ENCODE data around the gene TFPT. TPM values are rescaled to one million over a fixed set of nuclear protein-coding genes. Genes with fewer than 3 reads are reported as not detected.

TFPT gene
- total RNA-seq, 1 experiment from 2014 or later: 45.4 TPM

GRCh38 chr19:54062643-54063042 is 52.8 kb downstream of the TFPT start:
- Histone ChIP-seq H3K27ac (ENCODE audit: low read length) (no peak overlapping the region), H3K27me3 (ENCODE audit: control insufficient read depth, insufficient read depth, low read length) (no peaks in the 10 kb centered on the region), H3K4me3 (ENCODE audit: low read depth in 2 of 2, low read length in 2 of 2) (no peak overlapping the region), H3K9me3 (ENCODE audit: control insufficient read depth, insufficient read depth, low read depth, low read length) (no peaks in the 10 kb centered on the region), H3K4me1 (ENCODE audit: control insufficient read depth, insufficient read depth, low read length) (no peaks in the 10 kb centered on the region), H3K36me3 (ENCODE audit: control insufficient read depth, insufficient read depth, low read length) (no peaks in the 10 kb centered on the region)
- intact Hi-C loops (cut with micrococcal nuclease; ENCODE audit: unreplicated experiment): no loop called here
- ATAC-seq (0 out of 2 replicates have a peak, but pooled peaks have one; percentile 17), DNase-seq (ENCODE audit: low read depth, low spot score) (no peak)
- TF ChIP-seq SIN3A (IDR thresholded peaks at IDR 0.05; ENCODE audit: borderline replicate concordance, insufficient read depth, low read depth, low read length): no peak
- TF ChIP-seq POLR2AphosphoS5 (IDR thresholded peaks at IDR 0.05; ENCODE audit: low read depth, low read length): no peak
- no peak for TF ChIP-seq TCF7L2 (IDR thresholded peaks at IDR 0.05; ENCODE audit: low read depth, low read length)
- no peak for TF ChIP-seq REST (IDR thresholded peaks at IDR 0.05; ENCODE audit: insufficient read depth in 1 of 2, low read depth in 2 of 2, low read length in 1 of 2)
- TF ChIP-seq CTCF (IDR thresholded peaks at IDR 0.05): no peak
- POLR2A ChIA-PET: interaction anchor here (0.5 kb wide), 1 partner anchor 41 kb away, joined by 4 read pairs; no protein-coding TSS in a partner anchor
- CTCF ChIA-PET: interaction anchor here (0.6 kb wide), 1 partner anchor 209 kb away, joined by 3 read pairs; no protein-coding TSS in a partner anchor
- no TSS peak for BruUV-seq (replicated peaks)
- in situ Hi-C loops (cut with HindIII; ENCODE audit: low pct_unique_long_range_greater_than_20kb, low sequenced_read_pairs): no loop called here

Other genes with a start within 250 kb of the TFPT start
- gene MYADM, start 247.8 kb downstream of the TFPT start, total RNA-seq (2021; ENCODE audit: unreplicated experiment): 469 TPM
- gene PRKCG, start 233.5 kb downstream of the TFPT start, total RNA-seq (2021; ENCODE audit: unreplicated experiment): 2.5 TPM
- gene CACNG7, start 206.4 kb downstream of the TFPT start, total RNA-seq (2021; ENCODE audit: unreplicated experiment): 7.7 TPM
- gene CACNG8, start 152.7 kb downstream of the TFPT start, total RNA-seq (2021; ENCODE audit: unreplicated experiment): 17.7 TPM
- gene CACNG6, start 124.0 kb downstream of the TFPT start, total RNA-seq (2021; ENCODE audit: unreplicated experiment): 14.6 TPM
- 1.5 TPM for gene VSTM1, start 51.8 kb downstream of the TFPT start, total RNA-seq (2021; ENCODE audit: unreplicated experiment)
- not detected for gene TARM1, start 34.3 kb downstream of the TFPT start, total RNA-seq (2021; ENCODE audit: unreplicated experiment)
- gene OSCAR, start 14.9 kb downstream of the TFPT start, total RNA-seq (2021; ENCODE audit: unreplicated experiment): 6.8 TPM
- 211 TPM for gene NDUFA3, start 12.8 kb downstream of the TFPT start, total RNA-seq (2021; ENCODE audit: unreplicated experiment)
- gene PRPF31, start 97 bp upstream of the TFPT start, total RNA-seq (2021; ENCODE audit: unreplicated experiment): 117 TPM
- gene CNOT3, start 22.1 kb upstream of the TFPT start, total RNA-seq (2021; ENCODE audit: unreplicated experiment): 111 TPM
- gene LENG1, start 44.1 kb upstream of the TFPT start, total RNA-seq (2021; ENCODE audit: unreplicated experiment): 11.2 TPM
- gene TMC4, start 57.5 kb upstream of the TFPT start, total RNA-seq (2021; ENCODE audit: unreplicated experiment): 5.1 TPM
- gene MBOAT7, start 73.9 kb upstream of the TFPT start, total RNA-seq (2021; ENCODE audit: unreplicated experiment): 264 TPM
- 194 TPM for gene TSEN34, start 75.7 kb upstream of the TFPT start, total RNA-seq (2021; ENCODE audit: unreplicated experiment)
- gene RPS9, start 85.2 kb upstream of the TFPT start, total RNA-seq (2021; ENCODE audit: unreplicated experiment): 823 TPM
- gene LILRB3, start 107.3 kb upstream of the TFPT start, total RNA-seq (2021; ENCODE audit: unreplicated experiment): 0.18 TPM
- gene LILRA6, start 127.1 kb upstream of the TFPT start, total RNA-seq (2021; ENCODE audit: unreplicated experiment): 0.08 TPM
- 0.05 TPM for gene LILRB5, start 141.6 kb upstream of the TFPT start, total RNA-seq (2021; ENCODE audit: unreplicated experiment)
- not detected for gene LILRB2, start 165.5 kb upstream of the TFPT start, total RNA-seq (2021; ENCODE audit: unreplicated experiment)
- not detected for gene LILRA5, start 197.5 kb upstream of the TFPT start, total RNA-seq (2021; ENCODE audit: unreplicated experiment)
- not detected for gene LILRA4, start 223.5 kb upstream of the TFPT start, total RNA-seq (2021; ENCODE audit: unreplicated experiment)
- 0.05 TPM for gene LAIR1, start 249.3 kb upstream of the TFPT start, total RNA-seq (2021; ENCODE audit: unreplicated experiment)